Neuronal stem cell (in vitro differentiated cells): ENCODE results near the gene MRPL14.
"Not testable (repeated sequence)": the region's sequence is repeated elsewhere in the genome, so short reads cannot be mapped to it uniquely, and the experiment has no call there.

Source experiments
- DNase-seq: peaks from one replicate; pipeline ENCODE4 v3.0.0-alpha.2; 2013; ENCODE audit warnings: low spot score
- H2AFZ ChIP-seq: one replicate; pipeline ENCODE4 v1.6.1; 2013; ENCODE audit warnings: mild to moderate bottlenecking, low read length, inconsistent platforms
- H2AK5ac ChIP-seq: 2 replicates; pipeline ENCODE4 v1.6.1; 2013; ENCODE audit warnings: low read depth, mild to moderate bottlenecking, inconsistent platforms, low read length, moderate library complexity, mixed read lengths
- H2BK120ac ChIP-seq: 2 replicates; pipeline ENCODE4 v1.6.1; 2013; ENCODE audit warnings: low read depth, mild to moderate bottlenecking, inconsistent platforms, low read length, moderate library complexity, mixed read lengths
- H2BK12ac ChIP-seq: one replicate; pipeline ENCODE4 v1.6.1; 2013; ENCODE audit warnings: low read length, inconsistent platforms
- H2BK15ac ChIP-seq: 2 replicates; pipeline ENCODE4 v1.6.1; 2013; ENCODE audit warnings: mild to moderate bottlenecking, low read length, inconsistent platforms, mixed read lengths
- H2BK5ac ChIP-seq: one replicate; pipeline ENCODE4 v1.6.1; 2013; ENCODE audit warnings: inconsistent platforms, mild to moderate bottlenecking, low read length, moderate library complexity
- H3K14ac ChIP-seq: one replicate; pipeline ENCODE4 v1.6.1; 2013; ENCODE audit warnings: low read length, inconsistent platforms
- H3K18ac ChIP-seq: 2 replicates; pipeline ENCODE4 v1.6.1; 2013; ENCODE audit warnings: low read length, inconsistent platforms
- H3K23ac ChIP-seq: 2 replicates; pipeline ENCODE4 v1.6.1; 2013; ENCODE audit warnings: low read depth, mild to moderate bottlenecking, mixed read lengths, low read length, inconsistent platforms; ENCODE audit not compliant: poor library complexity
- H3K27ac ChIP-seq: replicated peaks from 3 replicates; pipeline ENCODE4 v1.5.1; 2013; ENCODE audit warnings: low read length, inconsistent platforms
- H3K27me3 ChIP-seq, 3 experiments: 2 replicates each; pipeline ENCODE4 v1.6.1; 2013; ENCODE audit warnings: low read length in 3 of 3, mild to moderate bottlenecking in 2 of 3, inconsistent platforms in 1 of 3, low read depth in 1 of 3, mixed read lengths in 1 of 3, moderate library complexity in 1 of 3; ENCODE audit not compliant: control insufficient read depth in 3 of 3, insufficient read depth in 3 of 3
- H3K36me3 ChIP-seq, 2 donors: replicated peaks in 1 of 2; 2 replicates each; pipeline ENCODE4 v1.6.1; 2013; ENCODE audit warnings: low read length in 2 of 2; ENCODE audit not compliant: control insufficient read depth in 2 of 2, insufficient read depth in 2 of 2
- H3K4ac ChIP-seq: 2 replicates; pipeline ENCODE4 v1.6.1; 2013; ENCODE audit warnings: inconsistent platforms, mild to moderate bottlenecking, low read length, moderate library complexity
- H3K4me1 ChIP-seq, 2 donors: 1 replicate in 1 of 2; 2 replicates in 1 of 2; pipeline ENCODE4 v1.6.1; 2013; ENCODE audit warnings: low read length in 2 of 2, low read depth in 1 of 2; ENCODE audit not compliant: control insufficient read depth in 2 of 2, insufficient read depth in 1 of 2
- H3K4me2 ChIP-seq: one replicate; pipeline ENCODE4 v1.6.1; 2013; ENCODE audit warnings: mild to moderate bottlenecking, low read length, inconsistent platforms; ENCODE audit not compliant: insufficient read depth, poor library complexity, severe bottlenecking
- H3K4me3 ChIP-seq, 2 donors: 2 replicates each; pipeline ENCODE4 v1.5.1; 2013; ENCODE audit warnings: low read length in 2 of 2, mild to moderate bottlenecking in 2 of 2, inconsistent platforms in 1 of 2, moderate library complexity in 1 of 2
- H3K79me1 ChIP-seq: one replicate; pipeline ENCODE4 v1.6.1; 2013; ENCODE audit warnings: low read depth, mild to moderate bottlenecking, inconsistent platforms, low read length, moderate library complexity
- H3K9ac ChIP-seq: one replicate; pipeline ENCODE4 v1.6.1; 2013; ENCODE audit warnings: mild to moderate bottlenecking, low read depth, low read length, inconsistent platforms; ENCODE audit not compliant: poor library complexity
- H3K9me3 ChIP-seq, 2 donors: replicated peaks in 1 of 2; 2 replicates each; pipeline versions ENCODE3 to v1.6.1; 2013; ENCODE audit warnings: low read length in 2 of 2, mild to moderate bottlenecking in 2 of 2, inconsistent platforms in 1 of 2, low read depth in 1 of 2, mixed read lengths in 1 of 2, moderate library complexity in 1 of 2; ENCODE audit not compliant: control insufficient read depth in 2 of 2, insufficient read depth in 1 of 2
- H4K8ac ChIP-seq: one replicate; pipeline ENCODE4 v1.6.1; 2013; ENCODE audit warnings: low read depth, mild to moderate bottlenecking, inconsistent platforms, low read length, moderate library complexity
- H4K91ac ChIP-seq: one replicate; pipeline ENCODE4 v1.6.1; 2013; ENCODE audit warnings: low read length, low read depth, mild to moderate bottlenecking, inconsistent platforms; ENCODE audit not compliant: poor library complexity
- WGBS, 2 donors: extraction: QIAGEN DNeasy Blood & Tissue Kit; methylation state at CpG; one replicate each; pipeline ENCODE4 v1.1.7; 2013; ENCODE audit warnings: missing lambda C conversion rate in 2 of 2, mixed read lengths in 1 of 2; ENCODE audit not compliant: insufficient read length in 2 of 2, insufficient replicate concordance in 1 of 2; ENCODE audit errors: extremely low coverage in 2 of 2; 5-methylcytosine and 5-hydroxymethylcytosine counted together

MRPL14 gene

GRCh38 chr6:44091981-44092884 lies 35.0 kb downstream of the MRPL14 start:
- Histone ChIP-seq H3K4ac (no peak overlapping the region), H2AFZ (no peak overlapping the region), H3K27me3 (no peaks in the 10 kb centered on the region), H3K4me3 (no peak overlapping the region), H3K18ac (no peak overlapping the region), H3K79me1 (no peaks in the 10 kb centered on the region), H2BK5ac (no peak overlapping the region), H2BK12ac (no peak overlapping the region), H2BK15ac (no peak overlapping the region), H3K36me3 (peaks cover 15 to 27% of the 10 kb centered on the region in 2 donors), H3K9me3 (no peaks in the 10 kb centered on the region), H3K23ac (no peak overlapping the region), H2BK120ac (no peak overlapping the region), H3K14ac (no peak overlapping the region), H4K8ac (no peak overlapping the region), H3K4me1 (no peaks in the 10 kb centered on the region), H2AK5ac (no peak overlapping the region), H3K27ac (no peak overlapping the region), H4K91ac (no peak overlapping the region), H3K4me2 (no peak overlapping the region), H3K9ac (no peak overlapping the region)
- no peak for DNase-seq
- WGBS, 2 donors: no CpG with 5 or more reads among the region's 7 CpGs

GRCh38 chr6:44091356-44091755 lies 35.9 kb downstream of the MRPL14 start:
- H2BK120ac ChIP-seq, H3K4me2 ChIP-seq, H3K9ac ChIP-seq, H3K18ac ChIP-seq, H3K4ac ChIP-seq, H2AK5ac ChIP-seq, DNase-seq, H3K4me3 ChIP-seq, H2BK5ac ChIP-seq, H3K14ac ChIP-seq, H3K79me1 ChIP-seq, H3K4me1 ChIP-seq, H2BK15ac ChIP-seq, H4K91ac ChIP-seq, H2AFZ ChIP-seq, H2BK12ac ChIP-seq, H3K9me3 ChIP-seq, H3K23ac ChIP-seq, H4K8ac ChIP-seq, H3K27me3 ChIP-seq, H3K27ac ChIP-seq: not testable (repeated sequence)
- H3K36me3 ChIP-seq: peaks cover 17 to 25% of the 10 kb centered on the region in 2 donors
- WGBS, 2 donors: no CpG with 5 or more reads among the region's 3 CpGs

- Histone ChIP-seq H2BK15ac (no peak overlapping the region), H3K4me1 (peaks cover 0 to 2% of the 10 kb centered on the region in 2 donors), H2AK5ac (no peak overlapping the region), H3K9me3 (no peaks in the 10 kb centered on the region), H3K23ac (no peak overlapping the region), H3K14ac (no peak overlapping the region), H3K27me3 (no peaks in the 10 kb centered on the region), H2AFZ (no peak overlapping the region), H3K4me2 (no peak overlapping the region), H2BK120ac (no peak overlapping the region), H3K4ac (no peak overlapping the region), H3K9ac (no peak overlapping the region), H3K79me1 (no peaks in the 10 kb centered on the region), H2BK5ac (no peak overlapping the region), H4K91ac (no peak overlapping the region), H2BK12ac (no peak overlapping the region), H3K4me3 (no peak overlapping the region), H3K27ac (no peak overlapping the region), H3K36me3 (peaks cover 15 to 21% of the 10 kb centered on the region in 2 donors), H4K8ac (no peak overlapping the region), H3K18ac (no peak overlapping the region)
- DNase-seq: no peak
- WGBS, 2 donors: no CpG with 5 or more reads among the region's 5 CpGs
Measured at GRCh38 chr6:44090465-44090864, 36.8 kb downstream of the MRPL14 start.

- no CpG with 5 or more reads among the region's 11 CpGs for WGBS, 2 donors
- Histone ChIP-seq H2AFZ (no peak overlapping the region), H3K4me1 (peaks cover 7 to 13% of the 10 kb centered on the region in 2 donors), H2BK15ac (no peak overlapping the region), H2AK5ac (no peak overlapping the region), H3K4me3 (no peak overlapping the region), H2BK120ac (no peak overlapping the region), H3K4me2 (no peak overlapping the region), H3K27me3 (no peaks in the 10 kb centered on the region), H3K36me3 (peaks cover 11 to 13% of the 10 kb centered on the region in 2 donors), H4K8ac (no peak overlapping the region), H3K9me3 (no peaks in the 10 kb centered on the region), H3K27ac (no peak overlapping the region), H3K79me1 (no peaks in the 10 kb centered on the region), H2BK12ac (no peak overlapping the region), H3K4ac (no peak overlapping the region), H3K18ac (no peak overlapping the region), H3K23ac (no peak overlapping the region), H2BK5ac (no peak overlapping the region), H4K91ac (no peak overlapping the region), H3K9ac (no peak overlapping the region), H3K14ac (peak overlapping the region; percentile 14)
- DNase-seq: no peak
Measured at GRCh38 chr6:44088827-44089590, 38.2 kb downstream of the MRPL14 start.
